ENCODE data around the gene DNAJB6.

GRCh38 chr7:157400171-157400860 is 63.5 kb downstream of the DNAJB6 start:
- TF ChIP-seq, protein P1, sequence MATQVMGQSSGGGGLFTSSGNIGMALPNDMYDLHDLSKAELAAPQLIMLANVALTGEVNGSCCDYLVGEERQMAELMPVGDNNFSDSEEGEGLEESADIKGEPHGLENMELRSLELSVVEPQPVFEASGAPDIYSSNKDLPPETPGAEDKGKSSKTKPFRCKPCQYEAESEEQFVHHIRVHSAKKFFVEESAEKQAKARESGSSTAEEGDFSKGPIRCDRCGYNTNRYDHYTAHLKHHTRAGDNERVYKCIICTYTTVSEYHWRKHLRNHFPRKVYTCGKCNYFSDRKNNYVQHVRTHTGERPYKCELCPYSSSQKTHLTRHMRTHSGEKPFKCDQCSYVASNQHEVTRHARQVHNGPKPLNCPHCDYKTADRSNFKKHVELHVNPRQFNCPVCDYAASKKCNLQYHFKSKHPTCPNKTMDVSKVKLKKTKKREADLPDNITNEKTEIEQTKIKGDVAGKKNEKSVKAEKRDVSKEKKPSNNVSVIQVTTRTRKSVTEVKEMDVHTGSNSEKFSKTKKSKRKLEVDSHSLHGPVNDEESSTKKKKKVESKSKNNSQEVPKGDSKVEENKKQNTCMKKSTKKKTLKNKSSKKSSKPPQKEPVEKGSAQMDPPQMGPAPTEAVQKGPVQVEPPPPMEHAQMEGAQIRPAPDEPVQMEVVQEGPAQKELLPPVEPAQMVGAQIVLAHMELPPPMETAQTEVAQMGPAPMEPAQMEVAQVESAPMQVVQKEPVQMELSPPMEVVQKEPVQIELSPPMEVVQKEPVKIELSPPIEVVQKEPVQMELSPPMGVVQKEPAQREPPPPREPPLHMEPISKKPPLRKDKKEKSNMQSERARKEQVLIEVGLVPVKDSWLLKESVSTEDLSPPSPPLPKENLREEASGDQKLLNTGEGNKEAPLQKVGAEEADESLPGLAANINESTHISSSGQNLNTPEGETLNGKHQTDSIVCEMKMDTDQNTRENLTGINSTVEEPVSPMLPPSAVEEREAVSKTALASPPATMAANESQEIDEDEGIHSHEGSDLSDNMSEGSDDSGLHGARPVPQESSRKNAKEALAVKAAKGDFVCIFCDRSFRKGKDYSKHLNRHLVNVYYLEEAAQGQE (IDR thresholded peaks at IDR 0.05; ENCODE audit: insufficient read depth in 1 of 2, low read depth in 2 of 2, low read length in 2 of 2): no peak
- TF ChIP-seq POLR2AphosphoS5 (IDR thresholded peaks at IDR 0.05; ENCODE audit: low read depth, low read length) (no peak), TAF1 (IDR thresholded peaks at IDR 0.05; ENCODE audit: borderline replicate concordance, insufficient read depth, low read length) (no peak), SIN3A (IDR thresholded peaks at IDR 0.05; ENCODE audit: borderline replicate concordance, insufficient read depth, low read length) (no peak)
